HG02678 (cell line): ENCODE measurements around the gene PPFIBP1.
"Not testable (repeated sequence)": the region's sequence is repeated elsewhere in the genome, so short reads cannot be mapped to it uniquely, and the experiment has no call there.

Source experiments
- ATAC-seq: cut with Tn5 transposase; IDR thresholded peaks from one replicate; pipeline ENCODE4 v1.9.1; 2021; ENCODE audit warnings: mild to moderate bottlenecking, moderate library complexity; ENCODE audit not compliant: unreplicated experiment

Gene PPFIBP1

DNA sequence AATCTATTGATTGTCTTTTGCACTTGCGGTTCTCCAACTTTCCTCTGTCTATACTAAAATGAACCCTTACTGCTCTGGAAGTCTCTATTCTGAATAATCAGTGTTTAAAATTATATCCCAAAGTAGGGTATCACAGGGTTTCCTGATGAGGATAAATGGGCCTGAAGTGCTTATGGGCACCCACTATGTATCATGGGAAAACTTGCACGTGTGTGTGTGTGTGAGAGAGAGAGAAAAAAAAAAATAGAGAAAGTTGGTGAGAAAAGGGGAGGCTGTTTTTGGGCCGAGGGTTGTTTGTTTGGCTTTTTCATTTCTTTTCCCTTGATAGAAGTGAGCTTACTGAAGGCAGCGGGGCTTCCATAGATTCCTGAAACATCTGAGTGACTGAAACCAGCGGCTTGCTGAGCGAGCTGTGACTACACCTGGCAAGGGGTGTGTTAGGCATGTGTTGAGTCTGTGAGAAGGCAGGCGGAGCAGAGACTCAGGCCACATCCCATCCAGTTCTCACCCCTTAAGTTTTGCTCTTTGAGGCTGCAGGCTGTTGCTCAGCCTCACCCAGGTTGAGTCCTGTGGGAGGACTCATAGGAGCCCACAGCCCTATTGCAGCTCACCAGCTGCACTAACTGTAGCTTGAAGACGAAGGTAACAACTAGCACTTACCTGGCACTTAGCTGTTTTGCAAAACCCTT is 17.2 kb downstream of the PPFIBP1 start:
- peak; percentile 50 for ATAC-seq

DNA sequence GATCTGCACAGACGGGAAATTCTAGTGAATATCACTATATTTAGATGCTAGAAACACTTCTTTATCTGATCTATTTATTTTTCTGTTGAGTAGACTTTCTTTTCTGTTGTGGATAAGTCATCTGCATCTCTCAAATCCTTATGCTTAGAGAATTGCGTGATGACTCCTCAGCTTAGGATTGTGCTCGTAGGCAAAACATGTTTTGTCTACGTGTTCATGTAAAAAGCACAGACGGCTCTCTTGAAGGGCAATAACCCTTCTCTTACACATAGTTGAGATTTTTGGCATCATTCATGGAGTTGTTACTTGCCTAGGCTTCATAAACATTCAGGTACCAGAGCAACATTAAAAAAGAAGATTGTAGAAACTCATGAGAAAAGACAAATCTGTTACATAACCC is 18.6 kb downstream of the PPFIBP1 start:
- no peak for ATAC-seq

DNA sequence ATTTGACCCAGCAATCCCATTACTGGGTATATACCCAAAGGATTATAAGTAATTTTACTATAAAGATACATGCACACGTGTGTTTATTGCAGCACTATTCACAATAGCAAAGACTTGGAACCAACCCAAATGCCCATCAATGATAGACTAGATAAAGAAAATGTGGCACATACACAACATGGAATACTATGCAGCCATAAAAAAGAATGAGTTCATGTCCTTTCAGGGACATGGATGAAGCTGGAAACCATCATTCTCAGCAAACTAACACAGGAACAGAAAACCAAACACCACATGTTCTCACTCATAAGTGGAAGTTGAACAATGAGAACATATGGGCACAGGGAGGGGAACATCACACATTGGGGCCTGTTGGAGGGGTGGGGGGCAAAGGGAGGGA is 20.9 kb downstream of the PPFIBP1 start:
- not testable (repeated sequence) for ATAC-seq

DNA sequence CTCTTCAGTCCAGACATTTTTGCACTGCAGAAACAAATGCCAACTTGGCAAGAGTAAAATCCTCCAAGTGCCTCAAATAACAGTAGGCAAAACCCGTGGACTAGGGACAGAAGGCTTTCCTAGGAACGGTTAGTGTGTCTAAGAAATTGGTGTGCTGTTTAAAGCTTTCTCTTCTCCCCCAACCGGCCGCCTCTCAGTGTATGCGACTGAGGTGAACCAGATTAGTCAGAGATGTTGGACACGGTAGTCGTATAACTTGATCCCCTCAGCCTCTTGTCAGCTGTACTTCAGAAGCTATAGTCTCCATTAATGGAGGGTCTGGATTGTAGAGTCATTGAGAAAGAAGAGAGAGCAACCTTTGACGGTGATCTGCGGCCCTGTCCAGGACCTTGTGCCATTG is 21.7 kb downstream of the PPFIBP1 start:
- no peak for ATAC-seq

DNA sequence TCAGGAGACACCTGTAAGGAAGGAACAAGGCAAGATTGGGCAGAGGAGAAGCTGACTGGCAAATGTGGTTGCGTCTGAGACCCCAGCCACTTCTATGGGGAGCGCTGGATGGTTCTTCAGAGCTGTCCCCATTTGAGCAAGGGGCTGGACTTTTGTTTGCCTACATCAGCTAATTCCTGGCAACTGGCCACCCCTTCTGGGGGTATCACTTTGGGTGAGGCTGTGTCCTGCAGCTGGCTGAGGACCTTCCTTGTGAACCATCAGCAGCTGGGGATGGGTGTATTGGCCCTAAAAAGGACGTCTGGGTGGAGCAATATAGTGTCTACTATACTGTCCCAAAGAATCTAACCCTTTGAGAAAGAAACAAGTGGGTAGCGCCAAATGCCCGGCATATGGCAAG is 23.6 kb downstream of the PPFIBP1 start:
- ATAC-seq, result no peak

DNA sequence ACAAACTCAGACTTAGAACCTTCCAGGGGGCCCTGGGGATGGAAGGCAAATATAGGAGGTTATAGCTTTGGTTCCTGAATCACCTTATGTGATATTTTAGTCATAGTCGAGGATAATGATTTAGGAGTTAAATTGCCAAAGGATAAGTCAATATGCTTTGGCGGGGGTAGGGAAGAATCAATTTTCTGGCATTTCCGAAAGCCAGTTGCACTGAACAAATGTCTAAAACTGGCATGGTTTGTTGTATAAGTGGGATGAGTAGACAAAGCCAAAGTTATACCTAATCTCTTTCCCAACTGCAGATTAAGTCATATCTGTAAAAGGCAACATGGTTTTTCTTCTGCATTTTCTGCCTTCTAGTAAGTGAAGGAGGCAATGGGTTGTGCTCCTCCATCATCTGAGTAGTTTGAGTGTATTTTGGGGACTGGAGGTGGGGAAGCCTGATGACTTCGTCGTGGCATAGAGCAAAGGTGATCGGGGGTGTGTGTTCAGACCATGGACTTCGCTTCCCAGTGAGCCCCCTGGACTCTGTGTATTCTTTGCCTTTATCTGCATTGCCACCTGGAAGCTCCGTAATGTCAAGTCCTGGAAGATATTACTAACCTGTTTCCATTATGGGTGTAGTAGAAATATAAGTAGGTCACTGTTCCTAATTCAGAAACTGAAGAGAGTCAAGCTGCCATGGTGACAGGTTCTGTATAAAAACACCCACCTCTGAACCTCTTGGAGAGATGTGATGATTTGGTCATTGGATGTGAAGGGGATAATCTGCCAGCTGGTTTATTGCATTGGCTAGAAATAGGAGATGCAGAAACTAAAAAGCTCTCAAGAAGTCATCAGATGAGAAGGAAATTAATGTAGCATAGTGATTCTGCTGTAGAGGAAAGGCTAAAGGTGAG is 24.5 kb downstream of the PPFIBP1 start:
- no peak for ATAC-seq

DNA sequence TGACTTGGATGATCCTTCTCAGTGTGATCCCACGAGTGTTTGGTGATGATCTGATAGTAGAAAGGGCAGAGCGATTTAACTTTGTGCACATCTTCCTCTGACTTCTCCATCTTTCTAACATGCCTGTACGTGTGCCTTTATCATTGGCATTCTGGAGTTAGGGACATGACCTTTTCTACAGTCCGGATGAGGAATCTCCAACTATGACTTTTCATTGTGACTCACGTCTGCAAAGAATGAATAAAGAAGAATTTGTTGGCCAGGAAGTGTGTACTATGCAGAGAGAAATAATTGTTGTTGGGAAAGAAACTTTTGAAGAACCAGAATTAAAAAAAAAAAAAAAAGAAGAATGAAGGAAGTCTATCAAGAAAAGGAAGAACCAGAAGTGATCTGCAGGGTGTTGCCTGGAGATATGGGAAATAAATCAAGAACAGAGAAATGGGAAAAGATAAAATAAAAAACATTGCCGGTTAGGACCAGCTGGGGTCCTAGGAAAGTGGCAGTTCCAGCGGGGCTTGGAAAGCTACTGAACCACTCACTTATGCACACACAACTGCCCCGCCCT is 25.3 kb downstream of the PPFIBP1 start:
- ATAC-seq, result no peak

DNA sequence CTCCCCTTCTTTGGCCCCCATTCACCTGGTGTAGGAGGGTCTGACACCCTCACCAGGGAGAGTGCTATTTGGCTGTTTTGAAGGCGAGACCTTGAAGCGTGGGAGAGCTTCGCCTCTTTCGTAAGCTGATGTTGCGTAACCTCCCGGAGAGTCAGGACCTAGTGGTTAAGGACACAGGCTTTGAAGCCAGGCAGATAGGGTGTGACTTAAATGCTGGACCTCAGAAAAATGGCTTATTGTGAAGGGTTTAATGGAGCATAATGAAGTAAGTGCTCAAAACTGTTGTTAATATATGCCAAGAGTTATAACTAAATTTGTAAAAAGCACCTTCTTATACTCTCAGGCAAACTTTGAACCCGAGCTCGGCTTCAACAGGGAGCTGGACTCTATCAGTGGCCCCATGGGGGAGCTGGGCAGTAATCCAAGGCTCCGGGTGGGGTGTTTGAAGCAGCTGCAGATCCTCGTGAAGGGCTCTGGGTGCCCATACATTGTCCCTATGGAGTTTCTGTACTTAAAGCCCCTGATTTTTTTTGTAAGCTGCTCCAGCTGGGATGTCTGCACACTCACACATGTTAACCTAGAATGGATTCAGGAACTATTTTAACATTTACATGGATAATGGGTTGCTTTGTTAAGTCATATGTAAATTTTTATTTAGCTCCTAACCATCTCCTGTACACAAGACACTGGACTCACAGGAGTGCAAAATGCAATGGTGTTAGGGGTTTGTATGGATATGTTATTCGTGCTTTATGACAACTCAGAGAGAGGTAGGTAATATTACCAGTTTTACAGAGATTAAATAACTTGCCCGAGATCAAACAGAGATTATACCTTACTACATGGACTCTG is 26.0 kb downstream of the PPFIBP1 start:
- peak; percentile 38 for ATAC-seq

DNA sequence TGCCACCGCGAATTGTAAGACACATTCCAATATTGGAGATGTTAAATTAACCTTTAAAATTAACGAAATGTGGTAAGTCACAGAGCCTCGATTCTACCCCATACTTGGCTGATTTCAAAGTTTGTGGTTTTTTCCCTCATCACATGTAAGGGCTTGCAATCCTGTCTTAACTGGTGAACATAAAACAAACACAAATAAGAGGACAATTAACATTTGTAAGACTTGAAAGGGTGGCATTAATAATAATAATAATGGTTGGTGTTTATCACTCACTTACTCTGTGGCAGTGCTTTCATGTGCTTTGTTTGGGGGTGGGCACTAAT is 26.6 kb downstream of the PPFIBP1 start:
- ATAC-seq, result no peak

DNA sequence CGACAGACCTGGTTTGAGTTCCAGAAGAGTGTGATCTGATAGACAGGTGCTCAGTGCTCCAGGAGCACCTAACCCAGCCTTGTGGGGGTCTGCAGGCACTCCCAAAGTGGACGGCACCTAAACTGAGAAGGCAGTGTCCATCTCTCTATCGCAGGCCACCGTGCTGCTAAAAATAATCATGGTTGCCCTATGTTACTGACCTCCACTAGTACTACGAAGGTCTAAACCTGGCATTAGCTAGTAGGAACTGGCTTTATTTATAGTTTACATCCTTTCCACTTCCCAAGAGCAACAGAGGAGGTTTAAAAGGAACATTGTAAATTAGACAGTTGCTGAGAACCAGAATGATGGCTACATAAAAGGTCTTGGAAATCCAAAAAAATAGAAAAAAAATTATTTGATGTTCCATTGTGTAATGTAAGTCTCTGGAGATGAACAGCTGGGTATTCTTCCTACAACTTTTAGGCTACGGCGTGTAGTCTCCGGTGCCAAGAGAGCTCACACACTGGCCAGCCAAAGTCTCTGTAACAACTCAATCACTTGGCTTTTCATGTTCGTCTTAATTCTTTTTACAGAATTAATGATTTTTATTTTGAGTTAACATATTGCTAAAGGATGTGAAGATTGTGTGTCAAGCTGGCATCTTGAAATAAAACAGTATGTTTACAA is 27.3 kb downstream of the PPFIBP1 start:
- no peak for ATAC-seq

DNA sequence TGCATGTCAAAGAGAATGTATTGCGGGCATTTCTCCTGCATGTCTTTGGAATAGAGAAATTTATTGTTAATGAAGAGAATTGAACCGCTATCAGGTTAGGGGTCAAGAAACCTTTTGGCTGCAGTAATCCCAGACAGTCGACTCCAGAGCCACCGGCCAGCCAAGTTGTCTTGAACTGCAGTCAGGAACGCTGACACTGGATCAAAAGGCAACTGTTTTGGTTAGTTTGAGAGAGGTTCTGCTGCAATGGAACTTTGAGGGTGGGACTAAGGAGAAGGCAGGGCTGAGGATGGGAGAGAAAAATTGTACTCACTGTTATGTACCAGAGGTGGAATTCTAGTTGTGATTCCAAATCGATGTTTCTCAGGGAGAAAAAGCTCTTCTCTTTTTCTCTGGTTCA is 28.2 kb downstream of the PPFIBP1 start:
- no peak for ATAC-seq

DNA sequence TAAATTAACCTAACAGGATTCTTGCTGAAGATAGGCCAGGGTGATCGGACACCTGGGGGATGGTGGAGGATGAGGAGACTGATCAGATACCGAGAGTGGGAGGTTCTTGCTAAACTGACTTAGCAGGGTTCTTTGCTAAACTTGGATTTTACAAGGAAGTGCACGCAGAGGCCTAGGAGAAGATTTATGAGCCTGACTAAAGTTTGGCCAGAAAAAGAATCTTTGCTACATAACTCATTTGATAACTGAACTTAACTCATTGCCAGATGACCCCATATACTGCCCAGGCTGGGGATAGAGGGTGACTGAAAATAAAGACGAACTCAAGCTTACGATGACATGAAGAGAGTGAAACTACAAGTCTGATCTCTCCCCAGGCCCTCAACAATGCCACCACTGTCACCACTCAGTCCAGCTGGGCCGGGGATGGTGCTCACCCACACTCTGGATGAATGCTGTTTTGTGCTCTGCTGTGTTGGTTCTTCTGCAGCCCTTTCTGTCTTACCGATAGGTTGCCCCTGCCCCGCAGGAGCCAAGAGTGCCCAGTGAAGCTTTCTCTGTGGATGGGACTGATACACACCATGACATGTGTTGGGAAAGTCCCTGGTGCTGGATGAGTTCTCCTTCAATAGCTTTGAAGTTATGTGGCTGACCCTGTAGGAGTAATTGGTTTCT is 29.0 kb downstream of the PPFIBP1 start:
- peak; percentile 68 for ATAC-seq

DNA sequence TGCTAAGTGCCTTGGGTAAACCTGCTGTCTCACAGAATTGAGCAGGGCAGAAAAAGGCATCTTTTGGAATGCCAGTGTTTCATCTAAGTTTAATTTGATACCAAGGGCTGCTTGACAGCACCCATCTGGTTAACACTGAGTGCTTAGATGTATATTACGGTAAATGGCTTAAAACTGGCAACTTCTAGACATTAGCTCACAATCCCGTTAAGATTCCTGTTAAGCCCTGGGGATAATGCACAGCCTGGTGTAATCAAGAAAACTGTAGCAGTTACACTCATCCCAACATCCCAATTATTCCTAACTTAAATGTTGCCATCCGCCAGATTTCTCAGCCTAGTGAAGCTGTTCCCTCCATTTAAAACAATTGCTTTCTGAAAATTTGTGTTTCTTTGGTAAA is 29.9 kb downstream of the PPFIBP1 start:
- ATAC-seq, result no peak

DNA sequence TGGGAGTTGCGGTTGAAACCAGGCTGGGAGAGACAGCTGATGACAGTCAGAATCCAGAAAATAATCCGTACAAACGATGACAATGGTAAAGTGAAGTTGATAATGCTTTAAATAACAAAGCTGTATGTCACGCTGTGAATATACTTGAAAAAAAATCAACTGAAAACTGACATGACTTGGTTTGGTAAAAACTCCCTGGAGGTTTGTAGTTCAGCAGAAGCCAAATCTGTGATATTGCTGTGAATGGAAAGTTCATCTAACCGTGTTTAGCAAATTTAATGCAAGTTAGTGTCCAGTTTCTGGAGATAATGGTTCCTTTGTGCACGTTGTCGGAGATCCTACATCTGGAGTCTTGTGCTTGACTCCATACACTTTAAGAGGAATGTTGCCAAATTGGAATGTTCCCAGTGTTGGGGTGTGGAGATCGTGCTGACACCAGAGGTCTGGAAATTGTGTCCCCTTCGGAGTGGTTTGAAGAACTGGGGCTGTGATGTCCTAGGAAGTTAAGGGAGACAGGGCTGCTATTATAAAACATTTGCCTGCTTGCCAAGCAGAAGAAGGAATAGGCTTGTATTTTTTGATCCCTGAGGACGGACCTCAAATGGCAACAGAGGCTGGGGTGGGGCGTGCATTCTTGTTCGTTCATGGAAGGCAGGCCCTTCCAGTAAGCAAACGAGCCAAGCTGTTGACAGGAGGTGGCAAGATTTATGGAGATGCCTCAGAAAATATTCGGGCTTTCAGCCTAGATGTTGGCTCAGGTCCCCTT is 30.6 kb downstream of the PPFIBP1 start:
- ATAC-seq, result no peak

DNA sequence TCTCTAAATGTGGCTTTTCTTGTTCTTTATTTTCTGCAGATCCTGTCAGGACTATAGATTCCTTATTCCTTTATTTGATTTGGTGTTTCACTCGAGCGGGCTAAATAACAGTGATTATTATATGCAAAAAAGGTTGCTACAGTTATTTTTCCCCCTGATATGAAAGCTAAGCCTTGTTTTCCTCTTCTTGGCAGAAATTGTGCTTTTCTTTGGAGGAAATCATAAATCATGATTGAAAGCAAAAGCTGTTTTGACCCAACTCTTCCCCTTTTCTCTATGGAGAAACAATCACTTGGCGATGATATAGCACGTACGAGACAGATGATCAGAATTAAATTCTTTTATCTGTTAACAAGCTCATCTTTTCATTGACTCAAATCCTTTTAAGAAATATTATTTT is 31.4 kb downstream of the PPFIBP1 start:
- no peak for ATAC-seq

DNA sequence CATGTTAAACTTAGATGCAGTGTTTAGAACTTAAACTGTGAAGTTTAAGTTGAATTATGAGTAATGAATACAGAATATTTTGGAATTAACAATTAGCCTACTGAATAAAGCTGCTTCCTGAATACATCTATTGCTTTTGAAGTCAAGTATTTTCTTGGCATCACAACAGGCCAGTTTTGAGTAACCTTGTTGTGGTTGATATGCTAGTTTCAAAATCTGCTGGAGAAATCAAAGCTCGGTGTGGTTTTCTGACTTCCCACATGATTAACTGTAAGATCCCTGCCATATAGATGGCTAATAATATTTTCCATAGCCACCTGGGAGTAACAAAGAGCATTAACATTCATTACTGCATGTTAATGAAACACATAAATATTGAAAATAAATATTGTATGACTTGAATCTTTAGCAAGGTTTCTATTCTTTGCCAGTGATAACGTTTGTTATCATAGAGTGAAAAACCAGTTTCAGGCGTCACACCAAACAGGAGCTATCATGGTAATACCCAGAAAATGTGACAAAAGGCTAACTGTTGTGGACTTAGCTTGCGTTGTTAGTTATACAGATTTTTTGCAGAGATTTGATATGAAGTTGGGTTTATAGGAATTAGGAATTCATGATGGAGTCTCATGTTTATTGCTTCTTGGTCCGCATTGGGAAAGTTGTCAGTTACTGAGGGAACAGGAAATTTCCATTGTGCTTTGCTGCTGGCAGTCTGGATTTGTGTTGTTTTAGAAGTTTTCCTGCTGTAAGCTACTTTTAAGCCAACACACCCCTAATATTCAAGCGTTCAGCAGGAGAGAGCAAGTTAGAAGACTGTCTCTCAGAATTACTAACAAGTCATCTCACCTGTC is 32.1 kb downstream of the PPFIBP1 start:
- no peak for ATAC-seq

DNA sequence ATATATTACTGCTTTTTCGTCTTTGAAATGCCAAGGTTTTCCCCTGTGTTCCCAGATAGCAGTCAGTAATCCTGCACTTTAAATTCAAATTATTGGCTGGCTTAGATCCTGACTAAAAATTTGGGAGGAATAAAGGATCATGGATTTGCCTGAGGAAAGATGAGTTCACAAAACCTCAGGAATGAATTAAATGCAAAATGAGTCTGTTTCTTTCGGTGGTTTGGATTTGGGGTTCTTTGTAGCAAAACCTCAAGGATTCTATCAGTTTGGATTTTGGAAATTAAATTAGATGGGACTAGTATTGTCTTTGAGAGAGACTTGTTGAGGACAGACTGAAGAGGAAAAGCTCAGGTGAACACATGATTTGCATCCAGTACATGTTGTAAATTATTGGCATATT is 36.1 kb downstream of the PPFIBP1 start:
- ATAC-seq, result no peak

DNA sequence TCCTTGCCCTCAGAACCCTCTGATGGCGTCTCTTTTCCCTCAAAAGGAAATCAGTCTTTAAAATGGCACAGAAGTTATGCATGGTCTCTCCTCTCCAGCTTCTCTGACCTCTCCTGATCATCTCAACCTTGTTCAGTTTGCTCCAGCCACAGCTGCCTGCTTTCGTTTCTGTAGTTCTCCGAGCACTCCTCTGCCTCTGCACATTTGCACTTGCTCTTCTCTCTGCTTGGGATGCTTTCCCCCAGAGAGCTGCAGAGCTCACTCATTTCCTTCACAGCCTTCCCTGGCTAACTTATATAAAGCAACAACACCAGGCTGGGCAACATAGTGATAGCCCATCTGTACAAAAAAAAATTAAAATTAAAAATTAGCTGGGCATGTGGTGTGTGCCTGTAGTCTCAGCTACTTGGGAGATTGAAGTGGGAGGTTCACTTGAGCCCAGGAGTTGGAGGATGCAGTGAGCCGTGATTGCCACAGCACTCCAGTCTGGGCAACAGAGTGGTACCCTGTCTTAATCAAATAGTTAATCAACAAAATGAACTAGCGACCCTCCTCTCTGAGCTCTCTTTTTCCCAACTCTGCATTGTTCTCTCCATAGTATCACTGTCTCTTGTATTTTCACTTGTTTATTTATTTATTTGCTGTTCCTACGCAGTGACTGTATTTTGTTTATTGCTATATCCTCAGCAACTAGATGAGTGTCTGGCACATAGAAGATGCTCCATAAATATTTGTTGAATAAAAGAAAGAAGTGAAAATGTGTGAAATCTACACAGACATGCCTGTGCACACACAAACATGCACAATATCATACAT is 37.7 kb downstream of the PPFIBP1 start:
- ATAC-seq, result no peak
